Left kidney (tissue), 2 donors: ENCODE measurements around the gene GPX3. TPM values are rescaled to one million over a fixed set of nuclear protein-coding genes. Genes with fewer than 3 reads are reported as not detected.

Experiments
- DNase-seq: peaks from one replicate; pipeline ENCODE4 v3.0.0-alpha.2; 2013
- polyA plus RNA-seq: library from polyadenylated mRNA; unstranded; fragments of 120-200 nt; gene quantifications from one replicate; pipeline ENCODE4 v1.2.1, GENCODE V29; 2013; ENCODE audit not compliant: insufficient read length

Gene GPX3
- polyA plus RNA-seq, 1 donor: 1,238 TPM

- no peak for DNase-seq
Observed at GRCh38 chr5:151055336-151055735, 34.9 kb downstream of the GPX3 start.

GRCh38 chr5:151056379-151057325 is 36.3 kb downstream of the GPX3 start:
- DNase-seq: no peak

GRCh38 chr5:151058301-151058700 is 37.9 kb downstream of the GPX3 start:
- no peak for DNase-seq

DNA sequence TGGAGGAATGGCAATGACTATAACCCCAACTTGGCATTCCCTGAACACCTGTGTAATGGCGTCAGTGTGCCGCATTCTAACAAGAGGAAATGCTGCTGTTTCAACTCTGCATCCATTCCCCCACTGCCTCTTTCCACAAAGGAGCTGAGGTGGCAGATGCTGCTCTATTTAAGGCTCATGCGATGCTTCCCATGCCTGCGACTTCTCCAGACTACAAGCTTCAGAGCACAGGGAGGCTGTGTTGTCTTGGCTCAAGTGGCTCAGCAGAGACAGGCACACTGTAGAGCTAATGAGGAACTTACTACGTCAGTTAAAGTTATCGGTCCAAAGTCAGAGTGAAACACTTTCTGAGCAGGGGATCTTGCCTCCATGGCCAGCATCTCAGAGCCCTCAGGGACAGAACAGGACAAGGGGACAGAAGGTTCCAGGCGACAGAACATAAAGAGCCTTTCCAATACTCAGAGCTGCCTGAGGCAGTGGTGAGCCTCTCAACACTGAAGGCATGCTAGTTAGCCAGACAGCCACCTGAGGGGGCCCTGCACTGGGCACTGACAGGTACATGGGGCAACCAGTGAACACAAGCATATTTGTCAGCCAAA is 38.6 kb downstream of the GPX3 start:
- no peak for DNase-seq

GRCh38 chr5:151060742-151061141 is 40.4 kb downstream of the GPX3 start:
- DNase-seq: no peak

- DNase-seq: no peak
Observed at GRCh38 chr5:151062405-151063141, 42.2 kb downstream of the GPX3 start.

DNA sequence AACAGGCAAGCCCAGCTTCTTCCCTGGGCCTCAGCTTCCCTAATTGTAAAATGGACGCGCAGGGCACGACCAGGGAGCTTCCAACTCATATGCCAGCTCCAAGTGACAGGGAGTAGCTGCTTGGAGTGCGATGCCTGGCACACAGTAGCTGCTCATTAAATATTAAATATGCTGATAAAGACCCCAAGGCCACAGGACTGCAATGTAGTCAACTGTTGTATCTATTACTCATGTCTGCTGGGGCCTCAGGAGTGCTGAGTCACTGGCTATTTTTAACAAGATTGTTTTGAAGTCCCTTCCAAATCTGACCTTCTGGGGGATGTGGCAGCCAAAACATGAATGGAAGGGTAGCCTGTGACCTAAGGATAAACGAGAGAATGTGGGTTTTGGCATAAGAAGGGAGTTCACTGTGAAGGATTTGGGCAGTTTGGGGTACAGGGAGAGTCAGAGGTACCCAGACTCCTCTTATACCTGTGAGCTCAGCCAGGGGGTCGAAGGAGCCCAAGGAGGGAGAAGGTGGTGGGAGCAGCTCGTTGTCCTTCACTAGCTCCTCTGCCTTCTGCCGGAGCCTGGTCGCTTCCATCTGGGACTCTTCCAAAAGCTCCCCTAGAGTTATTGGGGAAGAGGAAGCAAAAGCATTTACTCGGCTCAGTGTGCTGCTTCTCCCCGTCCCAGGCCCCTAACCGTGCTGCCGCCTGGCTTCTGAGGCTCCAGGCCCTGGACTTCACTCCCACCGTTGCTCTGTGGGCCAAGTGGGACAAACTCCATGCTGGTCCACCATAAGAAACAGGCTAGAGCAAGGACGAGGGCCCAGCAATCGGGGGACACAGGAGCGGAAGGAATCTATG is 43.0 kb downstream of the GPX3 start:
- no peak for DNase-seq

- no peak for DNase-seq
Observed at GRCh38 chr5:151064916-151065499, 44.6 kb downstream of the GPX3 start.

DNA sequence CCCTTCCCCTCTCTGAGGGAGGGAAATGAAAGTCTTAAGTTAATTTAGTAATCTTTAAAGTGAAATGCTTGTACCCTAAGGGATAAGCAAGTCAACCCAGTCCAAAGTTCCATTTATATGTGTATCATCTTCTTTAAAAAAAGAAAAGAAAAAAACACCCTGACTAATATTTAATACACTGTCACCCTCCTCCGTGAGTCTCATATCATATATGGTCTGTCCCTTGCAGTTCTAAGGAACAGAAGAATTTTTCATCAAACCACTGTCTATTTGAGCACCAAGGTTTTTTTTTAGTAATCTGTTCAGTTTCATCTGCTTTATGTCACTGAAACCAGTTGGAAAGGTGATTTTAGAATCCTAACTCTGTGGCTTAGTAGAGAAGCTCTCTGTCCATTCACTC is 45.2 kb downstream of the GPX3 start:
- no peak for DNase-seq

GRCh38 chr5:151066920-151067319 is 46.5 kb downstream of the GPX3 start:
- no peak for DNase-seq

GRCh38 chr5:151067632-151068432 is 47.4 kb downstream of the GPX3 start:
- DNase-seq: no peak

DNA sequence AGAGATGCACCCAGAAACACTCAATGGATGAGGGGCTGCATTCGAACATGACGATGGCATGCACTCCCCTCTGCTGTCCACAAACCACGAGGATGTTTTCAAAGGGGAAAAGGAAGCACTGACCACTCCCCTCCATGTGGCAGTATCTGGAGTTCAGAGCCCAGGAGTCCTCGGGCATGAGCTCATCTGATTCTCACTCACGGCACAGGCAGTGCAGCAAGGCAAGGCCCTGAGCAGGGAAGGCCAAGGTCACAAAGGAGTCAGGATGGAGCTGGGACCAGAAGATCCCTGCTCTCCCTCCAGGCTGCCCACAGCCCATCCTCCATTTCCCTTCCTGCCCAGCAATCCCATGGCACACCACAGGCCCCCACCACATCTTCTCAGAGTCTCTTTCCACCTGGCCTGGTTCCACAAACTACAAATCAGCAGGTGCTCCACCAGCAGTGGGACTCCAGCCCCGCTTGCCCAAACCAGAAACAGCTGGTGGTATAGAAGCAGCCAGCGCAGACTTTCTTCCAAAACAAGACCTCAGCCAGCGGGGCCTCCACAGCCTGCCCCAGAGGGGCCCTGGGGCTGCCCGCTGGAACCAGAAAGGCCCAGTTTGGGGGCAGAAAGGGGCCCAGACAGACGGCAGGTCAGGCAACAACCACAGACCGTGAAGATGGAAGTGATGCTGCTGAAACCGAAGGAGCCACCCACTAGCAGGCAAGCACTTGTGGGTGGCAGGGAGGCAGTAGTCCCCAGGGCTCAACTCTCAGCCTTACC is 48.2 kb downstream of the GPX3 start:
- no peak for DNase-seq

- DNase-seq: no peak
Observed at GRCh38 chr5:151070449-151070848, 50.1 kb downstream of the GPX3 start.

- no peak for DNase-seq
Observed at GRCh38 chr5:151071021-151071420, 50.6 kb downstream of the GPX3 start.

DNA sequence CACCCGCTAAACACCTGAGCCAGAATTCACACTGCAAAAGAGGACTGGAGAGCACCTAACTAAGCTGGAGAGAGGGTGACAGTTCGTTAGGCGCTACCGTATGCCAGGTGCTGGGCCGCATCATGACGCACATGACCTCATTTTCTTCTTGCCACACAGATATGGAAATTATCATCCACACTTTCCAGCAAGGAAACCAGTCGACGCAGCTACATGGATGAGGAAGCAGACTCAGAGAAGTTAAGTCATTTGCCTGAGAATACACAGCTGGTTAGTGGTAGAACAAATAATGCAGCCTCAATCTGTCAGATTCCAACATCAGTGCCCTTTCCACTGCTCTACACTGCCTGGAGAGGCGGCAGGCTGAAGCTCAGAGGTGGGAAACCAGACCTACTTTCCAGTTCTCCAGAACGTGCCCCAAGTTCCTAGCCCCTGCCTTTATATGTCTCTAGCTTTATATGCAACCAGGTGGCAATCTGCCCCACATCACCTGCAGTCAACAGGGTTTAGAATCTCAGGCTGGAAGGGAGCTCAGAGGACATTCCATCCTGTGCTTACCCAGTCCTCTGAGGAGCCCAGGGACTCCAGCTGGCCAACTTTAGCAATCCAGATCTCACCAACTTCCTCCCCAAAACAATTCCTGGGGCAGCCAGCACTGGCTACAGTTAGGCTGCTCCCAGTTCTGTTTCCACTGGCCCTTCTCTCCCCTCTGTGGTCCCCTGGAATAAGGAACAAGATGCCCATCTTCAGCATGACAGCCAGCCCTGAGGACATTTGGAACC is 51.6 kb downstream of the GPX3 start:
- no peak for DNase-seq

DNA sequence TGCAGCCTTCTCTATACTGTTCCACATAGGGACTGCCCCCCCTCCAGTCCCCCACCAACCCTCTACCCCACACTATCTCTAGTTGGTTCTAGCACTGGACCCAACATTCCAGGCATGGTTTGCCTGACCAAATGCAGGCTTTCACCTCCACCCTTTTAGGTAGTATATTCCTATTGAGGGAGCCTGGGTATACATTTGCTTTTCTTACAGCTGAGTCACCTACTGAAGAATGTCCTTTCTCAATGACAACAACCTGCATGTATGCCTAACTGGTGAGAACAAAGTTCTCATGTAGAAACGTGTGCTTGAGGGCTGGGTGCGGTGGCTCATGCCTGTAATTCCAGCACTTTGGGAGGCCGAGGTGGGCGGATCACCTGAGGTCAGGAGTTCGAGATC is 52.2 kb downstream of the GPX3 start:
- DNase-seq: no peak

DNA sequence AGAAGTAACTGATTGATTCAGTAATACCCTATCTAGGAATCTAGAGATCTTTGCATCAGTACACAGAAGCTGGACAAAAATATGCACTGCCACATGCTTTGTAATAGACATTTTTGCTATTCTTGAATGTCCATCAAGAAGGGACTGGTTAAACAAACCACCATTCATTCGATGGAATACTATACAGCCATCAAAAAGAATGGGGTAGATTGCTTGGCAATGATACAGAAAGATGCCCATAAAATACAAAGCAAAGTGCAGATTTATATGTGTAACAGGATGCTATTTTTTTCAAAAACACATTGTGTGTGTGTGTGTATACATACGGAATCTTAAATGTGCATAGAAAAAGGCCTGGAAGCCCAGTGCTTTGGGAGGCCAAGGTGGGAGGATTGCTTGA is 52.9 kb downstream of the GPX3 start:
- DNase-seq: no peak

DNA sequence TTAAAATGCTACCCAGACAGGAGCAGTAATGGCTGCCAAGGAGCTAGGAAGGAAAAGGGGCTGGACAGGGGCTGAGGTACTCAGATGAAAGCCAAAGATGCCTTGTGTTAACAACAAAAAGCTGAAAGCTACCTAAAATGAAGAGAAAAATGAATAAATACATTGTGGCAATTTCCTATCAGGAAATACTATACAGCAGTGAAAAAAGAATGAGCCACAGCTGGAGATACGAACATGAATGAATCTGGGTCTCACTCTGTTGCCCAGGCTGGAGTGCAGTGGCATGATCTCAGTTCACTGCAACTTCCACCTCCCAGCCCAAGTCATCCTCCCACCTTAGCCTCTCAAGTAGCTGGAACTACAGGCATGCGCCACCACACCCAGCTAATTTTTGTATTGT is 54.2 kb downstream of the GPX3 start:
- no peak for DNase-seq

DNA sequence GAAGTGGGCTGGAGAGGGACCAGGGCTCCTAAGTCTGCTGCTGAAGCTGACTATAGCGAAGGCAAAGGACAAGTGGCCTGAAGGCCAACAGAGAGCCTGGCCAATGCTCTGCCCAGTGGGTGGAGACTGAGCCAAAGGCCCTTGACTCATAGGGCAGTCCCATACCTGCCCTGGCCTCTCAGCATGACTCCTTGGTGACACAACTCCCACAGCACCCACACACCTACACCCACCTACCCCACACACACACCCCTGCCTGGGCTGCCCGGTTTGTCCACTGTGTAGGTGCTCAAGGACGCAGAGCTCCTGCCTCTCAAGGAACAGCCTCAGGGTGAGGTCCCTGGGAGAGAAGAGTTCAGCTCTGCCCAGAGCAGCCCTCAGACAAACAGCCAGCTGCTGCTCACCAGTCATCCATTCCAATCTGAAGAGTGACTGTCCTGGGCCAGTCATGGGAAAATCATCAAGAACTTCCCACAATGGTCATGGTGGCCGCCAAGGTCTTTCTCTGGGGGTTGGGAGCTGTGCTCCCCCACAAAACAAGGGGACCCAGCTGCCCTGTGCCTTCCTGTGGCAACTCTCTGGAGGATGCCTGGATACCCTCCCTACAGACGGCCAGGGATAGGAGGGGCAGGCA is 55.4 kb downstream of the GPX3 start:
- DNase-seq: no peak
